ENCODE measurements around the gene VARS2. TPM values are rescaled to one million over a fixed set of nuclear protein-coding genes. Genes with fewer than 3 reads are reported as not detected.

VARS2 gene
- total and polyA plus RNA-seq, 2 donors (not counting 3 experiments of a cell fraction or from before 2014, with no cell fraction given), result 17.8 to 34.3 TPM

- peak; percentile 9 for DNase-seq (ENCODE audit: low read depth, low spot score)
- Histone ChIP-seq H3K9ac (replicated peaks; ENCODE audit: extremely low read depth, insufficient read depth, low read length) (peak overlapping the region; percentile 90), H4K20me1 (replicated peaks; ENCODE audit: control insufficient read depth, extremely low read depth, insufficient read depth, low read length) (no peaks in the 10 kb centered on the region), H3K9me3 (replicated peaks; ENCODE audit: control insufficient read depth, insufficient read depth, low read length) (no peaks in the 10 kb centered on the region), H2AFZ (ENCODE audit: low read depth, low read length) (peak overlapping the region; percentile 93), H3K4me3 (replicated peaks in 1 of 3; ENCODE audit: insufficient read depth in 1 of 3, low read depth in 1 of 3, low read length in 3 of 3) (peak overlapping the region in 2 of 3 experiments; percentile 30 to 44), H3K36me3 (ENCODE audit: control insufficient read depth in 2 of 2, extremely low read depth in 1 of 2, insufficient read depth in 2 of 2, low read length in 2 of 2) (peaks cover 5 to 31% of the 10 kb centered on the region in 2 experiments), H3K4me1 (ENCODE audit: control insufficient read depth, extremely low read depth, insufficient read depth, low read length) (peaks cover 25% of the 10 kb centered on the region), H3K27me3 (ENCODE audit: control insufficient read depth in 2 of 2, insufficient read depth in 2 of 2, low read length in 2 of 2) (no peaks in the 10 kb centered on the region), H3K27ac (ENCODE audit: insufficient read depth, low read depth, low read length) (peak overlapping the region; percentile 67), H3K9me1 (replicated peaks; ENCODE audit: control insufficient read depth, extremely low read depth, insufficient read depth, low read length) (no peaks in the 10 kb centered on the region), H3K79me2 (ENCODE audit: control insufficient read depth, insufficient read depth, low read length) (no peaks in the 10 kb centered on the region), H3K4me2 (ENCODE audit: insufficient read depth, low read length) (peak overlapping the region; percentile 50)
- ChIA-PET POLR2A (no interaction called here), CTCF (interaction anchor here (0.8 to 7.6 kb wide), 29 partner anchors 9 to 452 kb away, joined by 3 to 142 read pairs (median 6); partner anchors contain the start of genes DDR1, MUCL3, PSORS1C1 and SFTA2)
- FAIRE-seq, result no peak
- TF ChIP-seq MYC (IDR thresholded peaks at IDR 0.05; ENCODE audit: low read depth, low read length), result no peak
- TF ChIP-seq POLR2A (IDR thresholded peaks at IDR 0.05; ENCODE audit: low read depth, low read length), result no peak
- no peak for TF ChIP-seq EZH2 (IDR thresholded peaks at IDR 0.05; ENCODE audit: borderline replicate concordance, low read depth, low read length, severe bottlenecking)
- no peak for TF ChIP-seq POLR2AphosphoS5 (IDR thresholded peaks at IDR 0.05; ENCODE audit: insufficient read depth, low read depth, low read length)
- TF ChIP-seq JUN (IDR thresholded peaks at IDR 0.05; ENCODE audit: borderline replicate concordance, insufficient read depth, insufficient read length, low read depth), result no peak
- dilution Hi-C loops (cut with MboI; ENCODE audit: extremely low pct_ligation_motif_present, low sequenced_read_pairs), result no loop called here
- intact Hi-C loops (cut with micrococcal nuclease), result loop anchor here (1.0 kb wide), 7 partner anchors 87 to 277 kb away; no protein-coding TSS in a partner anchor
- BruUV-seq (replicated peaks), result no TSS peak
Observed at GRCh38 chr6:30914854-30915590, 984 bp downstream of the VARS2 start.

- Histone ChIP-seq H3K4me1 (ENCODE audit: control insufficient read depth, extremely low read depth, insufficient read depth, low read length) (peaks cover 25% of the 10 kb centered on the region), H3K9me1 (replicated peaks; ENCODE audit: control insufficient read depth, extremely low read depth, insufficient read depth, low read length) (no peaks in the 10 kb centered on the region), H3K36me3 (ENCODE audit: control insufficient read depth in 2 of 2, extremely low read depth in 1 of 2, insufficient read depth in 2 of 2, low read length in 2 of 2) (peaks cover 2 to 33% of the 10 kb centered on the region in 2 experiments), H3K9ac (replicated peaks; ENCODE audit: extremely low read depth, insufficient read depth, low read length) (no peak overlapping the region), H3K79me2 (ENCODE audit: control insufficient read depth, insufficient read depth, low read length) (no peaks in the 10 kb centered on the region), H3K27me3 (ENCODE audit: control insufficient read depth in 2 of 2, insufficient read depth in 2 of 2, low read length in 2 of 2) (no peaks in the 10 kb centered on the region), H3K27ac (ENCODE audit: insufficient read depth, low read depth, low read length) (no peak overlapping the region), H3K4me3 (replicated peaks in 1 of 3; ENCODE audit: insufficient read depth in 1 of 3, low read depth in 1 of 3, low read length in 3 of 3) (no peak overlapping the region), H3K4me2 (ENCODE audit: insufficient read depth, low read length) (no peak overlapping the region), H4K20me1 (replicated peaks; ENCODE audit: control insufficient read depth, extremely low read depth, insufficient read depth, low read length) (no peaks in the 10 kb centered on the region), H3K9me3 (replicated peaks; ENCODE audit: control insufficient read depth, insufficient read depth, low read length) (no peaks in the 10 kb centered on the region), H2AFZ (ENCODE audit: low read depth, low read length) (peak overlapping the region; percentile 66)
- DNase-seq (ENCODE audit: low read depth, low spot score), result peak; percentile 75
- CTCF ChIA-PET, result interaction anchor here (0.7 to 7.6 kb wide), 33 partner anchors 8 to 451 kb away, joined by 3 to 142 read pairs (median 5); partner anchors contain the start of genes DDR1, GTF2H4, MUCL3 and PSORS1C1
- TF ChIP-seq POLR2A (IDR thresholded peaks at IDR 0.05; ENCODE audit: low read depth, low read length), result no peak
- no peak for TF ChIP-seq POLR2AphosphoS5 (IDR thresholded peaks at IDR 0.05; ENCODE audit: insufficient read depth, low read depth, low read length)
- no peak for TF ChIP-seq EZH2 (IDR thresholded peaks at IDR 0.05; ENCODE audit: borderline replicate concordance, low read depth, low read length, severe bottlenecking)
- no peak for TF ChIP-seq JUN (IDR thresholded peaks at IDR 0.05; ENCODE audit: borderline replicate concordance, insufficient read depth, insufficient read length, low read depth)
- no peak for TF ChIP-seq MAX (IDR thresholded peaks at IDR 0.05; ENCODE audit: insufficient read depth, insufficient read length)
- TF ChIP-seq CTCF (IDR thresholded peaks at IDR 0.05; ENCODE audit: extremely low read depth in 1 of 2, insufficient read depth in 1 of 2, low read depth in 1 of 2, low read length in 2 of 2), result peak; percentile 54
- TF ChIP-seq MYC (IDR thresholded peaks at IDR 0.05; ENCODE audit: low read depth, low read length), result no peak
- BruUV-seq (replicated peaks), result no TSS peak
- intact Hi-C loops (cut with micrococcal nuclease), result loop anchor here (1.0 kb wide), 6 partner anchors 127 to 277 kb away; no protein-coding TSS in a partner anchor
- FAIRE-seq, result peak; percentile 81
- POLR2A ChIA-PET, result no interaction called here
- dilution Hi-C loops (cut with MboI; ENCODE audit: extremely low pct_ligation_motif_present, low sequenced_read_pairs), result no loop called here
Observed at GRCh38 chr6:30915591-30915946, 1.5 kb downstream of the VARS2 start.
